Measurements from ENCODE around the gene AFG3L2. TPM values are rescaled to one million over a fixed set of nuclear protein-coding genes. Genes with fewer than 3 reads are reported as not detected.
A peak's percentile ranks its signal among the peaks of the same experiment; 100 is the strongest.

The AFG3L2 gene
- total and polyA plus RNA-seq, 2 of the 13 experiments (the other 11 are each of a cell fraction or from before 2014, with no cell fraction given): 28.6 to 86.9 TPM

DNA sequence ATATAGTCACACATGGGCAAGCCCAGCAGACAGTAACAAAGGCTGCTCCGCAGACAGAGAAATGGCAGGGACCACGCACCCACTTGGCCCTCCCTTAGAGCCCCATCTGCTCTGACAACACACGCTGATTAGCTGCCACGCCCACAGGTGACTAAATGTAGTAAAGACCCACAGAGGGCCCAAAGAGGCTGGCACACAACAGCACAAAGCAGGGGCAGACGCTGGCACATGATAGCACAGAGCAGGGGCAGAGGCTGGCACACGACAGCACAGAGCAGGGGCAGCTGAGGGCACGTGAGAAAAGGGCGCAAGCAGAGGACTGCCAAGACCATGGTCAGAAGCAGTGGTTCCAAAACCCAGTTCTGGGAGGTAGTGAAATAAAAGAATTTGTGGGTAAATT lies 10.6 kb downstream of the AFG3L2 start (continued):
- TF ChIP-seq, protein P1, sequence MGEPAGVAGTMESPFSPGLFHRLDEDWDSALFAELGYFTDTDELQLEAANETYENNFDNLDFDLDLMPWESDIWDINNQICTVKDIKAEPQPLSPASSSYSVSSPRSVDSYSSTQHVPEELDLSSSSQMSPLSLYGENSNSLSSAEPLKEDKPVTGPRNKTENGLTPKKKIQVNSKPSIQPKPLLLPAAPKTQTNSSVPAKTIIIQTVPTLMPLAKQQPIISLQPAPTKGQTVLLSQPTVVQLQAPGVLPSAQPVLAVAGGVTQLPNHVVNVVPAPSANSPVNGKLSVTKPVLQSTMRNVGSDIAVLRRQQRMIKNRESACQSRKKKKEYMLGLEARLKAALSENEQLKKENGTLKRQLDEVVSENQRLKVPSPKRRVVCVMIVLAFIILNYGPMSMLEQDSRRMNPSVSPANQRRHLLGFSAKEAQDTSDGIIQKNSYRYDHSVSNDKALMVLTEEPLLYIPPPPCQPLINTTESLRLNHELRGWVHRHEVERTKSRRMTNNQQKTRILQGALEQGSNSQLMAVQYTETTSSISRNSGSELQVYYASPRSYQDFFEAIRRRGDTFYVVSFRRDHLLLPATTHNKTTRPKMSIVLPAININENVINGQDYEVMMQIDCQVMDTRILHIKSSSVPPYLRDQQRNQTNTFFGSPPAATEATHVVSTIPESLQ (CRISPR knock-in tag; conservative IDR thresholded peaks at IDR 0.05): no peak
- TF ChIP-seq, protein P2, sequence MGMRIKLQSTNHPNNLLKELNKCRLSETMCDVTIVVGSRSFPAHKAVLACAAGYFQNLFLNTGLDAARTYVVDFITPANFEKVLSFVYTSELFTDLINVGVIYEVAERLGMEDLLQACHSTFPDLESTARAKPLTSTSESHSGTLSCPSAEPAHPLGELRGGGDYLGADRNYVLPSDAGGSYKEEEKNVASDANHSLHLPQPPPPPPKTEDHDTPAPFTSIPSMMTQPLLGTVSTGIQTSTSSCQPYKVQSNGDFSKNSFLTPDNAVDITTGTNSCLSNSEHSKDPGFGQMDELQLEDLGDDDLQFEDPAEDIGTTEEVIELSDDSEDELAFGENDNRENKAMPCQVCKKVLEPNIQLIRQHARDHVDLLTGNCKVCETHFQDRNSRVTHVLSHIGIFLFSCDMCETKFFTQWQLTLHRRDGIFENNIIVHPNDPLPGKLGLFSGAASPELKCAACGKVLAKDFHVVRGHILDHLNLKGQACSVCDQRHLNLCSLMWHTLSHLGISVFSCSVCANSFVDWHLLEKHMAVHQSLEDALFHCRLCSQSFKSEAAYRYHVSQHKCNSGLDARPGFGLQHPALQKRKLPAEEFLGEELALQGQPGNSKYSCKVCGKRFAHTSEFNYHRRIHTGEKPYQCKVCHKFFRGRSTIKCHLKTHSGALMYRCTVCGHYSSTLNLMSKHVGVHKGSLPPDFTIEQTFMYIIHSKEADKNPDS (CRISPR knock-in tag; IDR thresholded peaks at IDR 0.05): no peak
- TF ChIP-seq ZNF768 (CRISPR knock-in tag; IDR thresholded peaks at IDR 0.05): no peak
- TF ChIP-seq KAT2B (IDR thresholded peaks at IDR 0.05; ENCODE audit: borderline replicate concordance, low read depth, low read length): no peak
- TF ChIP-seq NPAS2 (CRISPR knock-in tag; IDR thresholded peaks at IDR 0.05; ENCODE audit: borderline replicate concordance): no peak

DNA sequence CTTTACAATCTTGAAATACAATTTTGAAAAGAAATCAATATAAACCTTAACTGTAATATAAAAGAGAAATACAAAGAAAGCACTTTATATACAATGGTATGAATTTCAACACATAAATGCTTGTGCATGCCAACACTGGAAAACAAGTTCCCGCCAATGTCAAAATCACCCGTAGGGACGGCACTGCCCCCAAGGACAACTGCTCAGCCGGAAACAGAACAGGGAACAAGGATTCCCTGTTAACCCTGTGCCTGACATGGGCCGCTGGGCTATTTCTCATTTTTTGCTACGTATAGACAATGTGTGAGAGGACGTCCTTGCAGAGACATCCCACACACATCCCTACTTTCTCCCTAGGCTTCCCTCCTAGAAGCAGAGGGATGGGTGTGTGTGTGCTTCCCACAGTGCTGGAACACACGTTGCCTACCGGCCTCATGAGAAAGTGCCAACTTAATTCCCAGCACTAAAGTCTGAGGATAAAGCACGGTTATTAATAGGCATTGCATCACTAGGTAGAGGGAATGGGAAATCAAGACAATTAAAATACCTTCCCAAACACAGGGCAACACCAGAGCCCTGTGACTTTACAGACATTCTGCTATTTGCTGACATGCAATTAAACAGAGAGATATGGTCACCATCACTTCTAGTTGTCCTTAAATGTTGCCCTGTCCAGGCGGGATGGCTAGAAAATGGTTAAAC lies 14.4 kb downstream of the AFG3L2 start:
- Histone ChIP-seq H3K27ac (ENCODE audit: extremely low read length, insufficient read depth, low read length) (no peak overlapping the region), H3K27me3 (ENCODE audit: control insufficient read depth in 1 of 2, insufficient read depth in 2 of 2, low read length in 2 of 2) (no peaks in the 10 kb centered on the region), H3K9ac (ENCODE audit: insufficient read depth, low read depth, low read length) (no peak overlapping the region), H3K79me2 (ENCODE audit: insufficient read depth, low read length) (peaks cover 7% of the 10 kb centered on the region), H3K36me3 (replicated peaks in 1 of 2; ENCODE audit: control insufficient read depth in 1 of 2, insufficient read depth in 2 of 2, low read length in 2 of 2) (peaks cover 17 to 87% of the 10 kb centered on the region in 2 experiments), H4K20me1 (ENCODE audit: insufficient read depth, low read length) (0 out of 2 replicates have a peak, but pooled peaks cover 2% of the 10 kb centered on the region), H3K4me2 (ENCODE audit: low read depth, low read length) (no peak overlapping the region), H2AFZ (ENCODE audit: low read length) (no peak overlapping the region), H3K4me1 (ENCODE audit: insufficient read depth, low read length) (no peaks in the 10 kb centered on the region), H3K4me3 (replicated peaks in 1 of 3; ENCODE audit: insufficient read depth in 1 of 3, low read depth in 2 of 3, low read length in 3 of 3) (no peak overlapping the region), H3K9me3 (ENCODE audit: low read length) (no peaks in the 10 kb centered on the region)
- TF ChIP-seq FOSL2 (CRISPR knock-in tag; IDR thresholded peaks at IDR 0.05) (no peak), CHD2 (IDR thresholded peaks at IDR 0.05; ENCODE audit: low read depth, low read length) (no peak), MAFF (IDR thresholded peaks at IDR 0.05; ENCODE audit: low read depth, low read length) (0 out of 2 replicates have a peak, but pooled peaks have one; percentile 17), ZNF615 (CRISPR knock-in tag; IDR thresholded peaks at IDR 0.05; ENCODE audit: borderline replicate concordance) (no peak), MIXL1 (CRISPR knock-in tag; IDR thresholded peaks at IDR 0.05) (no peak), ZNF501 (CRISPR knock-in tag; IDR thresholded peaks at IDR 0.05) (no peak), MAFK (conservative IDR thresholded peaks at IDR 0.05 in 1 of 2, IDR thresholded peaks at IDR 0.05 in 1 of 2; ENCODE audit: low read length in 2 of 2) (peak; percentile 34 to 51; a peak in 3 of 4 replicates), NONO (IDR thresholded peaks at IDR 0.05) (no peak), NONO (CRISPR knock-in tag; conservative IDR thresholded peaks at IDR 0.05) (no peak), AGO1 (IDR thresholded peaks at IDR 0.05; ENCODE audit: low read depth, low read length, poor library complexity, severe bottlenecking) (no peak), DNMT1 (CRISPR knock-in tag; IDR thresholded peaks at IDR 0.05) (no peak), TOPORS (CRISPR knock-in tag; IDR thresholded peaks at IDR 0.05) (no peak), ZFP36 (IDR thresholded peaks at IDR 0.05; ENCODE audit: borderline replicate concordance, low read depth, low read length, partially characterized antibody) (no peak), KLF11 (CRISPR knock-in tag; IDR thresholded peaks at IDR 0.05) (no peak)
- CTCF ChIA-PET (ENCODE audit: low intra/inter-chr PET ratio, low total read pairs): no interaction called here
- DNase-seq (ENCODE audit: low spot score) (no peak), ATAC-seq (no peak), FAIRE-seq (no peak)
- BruUV-seq (replicated peaks): TSS peak; percentile 11
- WGBS (ENCODE audit: low lambda C conversion rate): 98% methylated on average over 11 of the region's 11 CpGs
- in situ Hi-C loops (cut with HindIII; ENCODE audit: extremely low pct_ligation_motif_present, low pct_unique_long_range_greater_than_20kb) (no loop called here), intact Hi-C loops (cut with micrococcal nuclease; ENCODE audit: unreplicated experiment) (no loop called here)
- POLR2A ChIA-PET: no interaction called here

All from HepG2 (cell line).